CD4-positive, alpha-beta T cell treated with Interleukin-1 beta for 1 hour (primary cell): ENCODE data around the gene GDI2.

Experiments
- DNase-seq, 2 donors: peaks; one replicate each; pipeline ENCODE4 v3.0.0-alpha.2; 2020 to 2022

The GDI2 gene

DNA sequence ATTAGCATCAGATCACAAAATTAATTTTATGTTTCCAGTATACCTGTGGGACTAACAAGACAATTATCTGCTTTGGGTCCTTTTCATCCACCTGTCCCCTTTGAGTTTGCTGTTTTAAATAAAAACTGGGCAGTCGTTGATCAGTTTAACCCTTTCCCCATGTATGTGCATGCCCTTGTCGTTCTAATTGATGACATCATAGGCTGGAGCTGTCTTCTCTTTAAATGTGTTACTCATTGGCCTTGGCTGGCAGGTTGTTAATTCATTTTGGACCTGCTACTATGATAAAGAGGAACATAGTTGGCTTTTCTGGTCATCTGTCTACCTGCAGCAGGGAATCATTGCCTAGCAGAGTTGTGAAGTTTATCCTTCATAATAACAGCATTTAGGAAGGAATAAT, 74.8 kb downstream of the GDI2 start:
- DNase-seq, result no peak

DNA sequence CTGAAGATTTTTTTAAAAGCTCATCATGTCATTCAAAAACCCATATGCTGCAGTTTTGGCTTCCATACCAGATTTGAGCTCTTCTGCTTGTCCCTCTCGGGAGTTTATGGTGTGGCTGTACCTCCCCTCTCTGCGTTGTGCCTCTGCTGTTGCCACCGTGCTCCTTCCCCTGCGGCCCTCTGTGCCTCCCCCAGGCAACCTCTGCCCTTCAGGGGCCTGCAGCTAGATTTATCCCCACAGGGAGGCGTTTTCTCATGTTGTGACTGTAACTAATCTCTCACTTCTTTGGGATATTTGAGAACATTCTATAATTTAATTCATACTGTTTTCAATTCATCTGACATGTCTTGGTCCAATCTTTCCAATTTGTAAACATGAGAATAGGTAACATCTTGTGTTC, 75.9 kb downstream of the GDI2 start:
- DNase-seq, result no peak

DNA sequence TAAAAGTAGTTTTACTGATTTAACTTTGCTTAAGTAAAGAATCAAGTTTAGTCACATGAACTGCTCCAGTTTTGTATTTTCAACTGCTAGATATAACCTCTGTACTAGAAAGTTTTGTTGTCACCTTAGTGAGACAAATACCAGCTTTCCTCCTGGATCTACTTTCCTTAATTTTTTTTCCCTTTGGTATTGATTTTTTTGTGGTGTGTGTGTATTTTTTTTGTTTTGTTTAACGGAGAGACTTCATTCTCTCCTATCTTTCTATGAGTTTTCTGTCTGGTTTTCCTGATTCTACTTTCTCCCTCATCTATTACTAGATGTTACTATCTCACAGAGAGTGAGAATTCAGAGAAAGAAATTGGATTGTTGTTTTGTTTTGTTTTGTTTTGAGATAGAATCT, 76.6 kb downstream of the GDI2 start:
- DNase-seq, result no peak

DNA sequence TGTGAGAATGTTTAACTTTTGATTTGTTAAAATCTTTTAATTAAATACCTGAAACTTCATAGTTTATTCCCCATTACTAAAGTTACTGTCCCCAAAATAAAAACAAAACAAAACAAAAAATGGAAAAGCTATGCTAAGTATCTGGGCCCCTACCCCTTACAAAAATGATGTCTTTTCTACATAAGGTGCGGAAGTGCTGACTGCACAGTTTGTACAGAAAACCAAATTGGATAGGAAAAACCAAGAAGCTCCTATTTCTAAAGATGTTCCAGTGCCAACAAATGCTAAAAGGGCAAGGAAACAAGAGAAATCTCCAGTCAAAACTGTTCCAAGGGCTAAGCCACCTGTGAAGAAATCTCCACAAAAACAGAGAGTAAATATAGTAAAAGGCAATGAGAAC, 78.1 kb downstream of the GDI2 start:
- no peak for DNase-seq

DNA sequence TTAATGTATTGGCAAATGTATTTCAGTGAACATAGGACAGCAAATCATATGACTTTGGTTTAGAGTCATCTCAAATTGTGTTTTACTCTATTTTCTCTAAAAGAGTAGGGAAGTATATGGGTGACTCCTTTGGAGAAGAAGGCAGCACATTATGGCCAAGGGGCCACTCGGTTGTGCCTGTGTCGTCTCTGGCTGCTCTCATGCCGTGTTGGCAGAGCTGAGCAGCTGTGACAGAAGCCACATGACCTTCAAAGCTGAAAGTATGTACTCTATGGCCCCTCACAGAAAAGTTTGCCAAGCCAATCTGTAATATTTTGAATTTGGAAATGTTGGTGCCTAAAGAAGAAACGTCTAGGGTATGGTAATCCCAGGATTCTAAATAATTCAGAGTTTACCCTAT, 81.1 kb downstream of the GDI2 start:
- no peak for DNase-seq

DNA sequence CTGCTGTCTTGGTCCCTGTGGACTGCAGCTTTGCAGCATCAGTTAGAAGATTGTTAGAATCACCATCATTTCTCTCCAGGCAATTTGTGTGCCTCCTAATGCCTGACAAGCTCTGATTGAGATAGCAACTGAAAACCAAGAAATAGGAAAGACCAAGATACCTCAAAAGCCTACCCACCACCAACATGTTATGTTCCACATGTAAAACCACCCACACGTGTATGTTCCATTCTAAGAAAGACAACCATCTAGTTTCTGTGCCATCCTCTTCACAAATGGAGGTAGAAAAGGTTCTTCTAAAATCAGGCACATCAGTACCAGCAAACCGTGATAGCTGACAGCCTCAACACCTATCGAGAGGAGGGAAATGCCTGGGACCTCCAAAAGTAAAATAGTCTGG, 81.7 kb downstream of the GDI2 start:
- DNase-seq, result no peak

DNA sequence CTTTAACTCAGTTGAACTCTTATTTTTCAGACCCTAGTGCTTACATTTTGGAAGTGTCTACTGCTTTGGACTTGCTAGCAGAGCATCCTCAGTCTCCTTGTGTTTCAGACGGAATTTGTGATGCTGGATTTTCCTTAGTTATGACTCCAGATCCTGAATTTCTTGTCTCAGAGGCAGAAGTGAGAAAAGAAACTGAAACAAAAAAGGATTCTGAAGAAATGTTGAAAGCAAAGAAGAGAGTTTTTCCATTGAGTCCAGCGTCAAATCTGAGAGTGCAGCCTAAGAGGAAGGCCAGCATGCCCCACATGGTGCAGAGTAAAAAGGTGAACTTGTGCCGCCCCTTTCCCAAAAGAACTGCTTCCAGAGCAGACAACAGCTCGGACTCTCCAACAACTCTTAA, 82.5 kb downstream of the GDI2 start:
- no peak for DNase-seq

DNA sequence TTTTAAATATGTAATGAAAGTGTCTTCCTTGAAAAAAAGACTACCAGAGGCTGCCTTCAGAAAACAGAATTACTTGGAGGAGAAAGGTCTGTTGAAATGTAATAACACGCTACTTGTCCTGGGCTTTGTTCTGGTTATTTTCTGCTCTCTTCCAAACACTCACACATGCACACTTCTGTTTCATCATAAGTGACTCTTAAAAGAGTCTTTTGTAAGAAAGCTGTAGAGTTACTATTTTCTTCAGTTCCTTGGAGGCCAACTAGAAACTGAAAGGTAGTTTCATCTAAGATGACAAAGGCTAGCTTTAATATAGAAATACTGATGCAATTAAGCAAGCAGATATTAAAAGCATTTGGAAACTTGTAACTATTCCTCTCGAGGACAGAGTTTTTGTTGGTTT, 89.5 kb downstream of the GDI2 start:
- no peak for DNase-seq

DNA sequence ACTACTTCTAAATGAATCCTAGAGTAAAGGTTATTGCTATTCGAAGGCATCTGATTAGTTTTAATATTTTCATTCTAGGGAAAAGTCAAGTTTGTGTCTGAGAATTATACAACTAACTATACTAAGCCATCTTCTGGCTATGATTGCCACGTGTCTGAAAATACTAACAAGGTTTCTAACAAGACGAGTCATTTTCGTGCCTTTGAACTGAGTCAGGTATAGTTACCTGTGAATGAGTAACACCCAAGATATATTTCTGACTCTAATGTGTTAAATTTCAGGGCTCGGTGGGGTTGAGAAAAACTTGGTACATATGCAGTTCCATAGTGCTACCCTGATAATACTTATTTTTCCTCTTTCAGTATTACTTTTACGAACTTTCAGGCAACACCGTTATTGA, 93.1 kb downstream of the GDI2 start:
- no peak for DNase-seq

DNA sequence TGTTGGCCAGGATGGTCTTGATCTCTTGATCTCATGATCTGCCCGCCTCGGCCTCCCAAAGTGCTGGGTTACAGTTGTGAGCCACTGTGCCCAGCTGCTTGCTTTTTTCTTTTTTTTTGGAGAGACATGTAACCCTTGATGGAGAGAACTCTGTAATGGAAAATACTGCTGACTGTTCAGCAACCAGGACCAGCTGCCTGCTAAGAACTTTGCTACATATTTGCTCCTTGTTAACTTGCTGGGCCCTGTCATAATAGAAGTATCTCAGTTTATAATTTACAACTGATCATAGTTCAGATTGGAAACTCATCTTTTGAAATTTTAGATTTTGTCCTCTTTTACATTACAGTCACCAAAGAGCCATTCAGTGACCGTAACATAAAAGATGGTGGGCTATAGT, 93.7 kb downstream of the GDI2 start:
- DNase-seq, result no peak
